WTC11 (cell line): ENCODE results near the gene CXCR5.

Source experiments
- ATF2 ChIP-seq: sonication (generic); formaldehyde crosslinking; IDR thresholded peaks from 2 replicates; pipeline ENCODE4 v1.8.1; 2022; ENCODE audit warnings: low read depth, missing genetic modification reagents, borderline replicate concordance
- CREB1 ChIP-seq: sonication (generic); formaldehyde crosslinking; IDR thresholded peaks from 2 replicates; pipeline ENCODE4 v1.8.0; 2023; ENCODE audit warnings: mild to moderate bottlenecking, missing genetic modification reagents
- CTCF ChIP-seq: fragments of 200-600 bp; IDR thresholded peaks from 2 replicates; pipeline ENCODE4 v1.8.0; 2022; ENCODE audit warnings: antibody characterized with exemption
- JAZF1 ChIP-seq: fragments of 250-450 bp; sonication (Bioruptor Pico); IDR thresholded peaks from 2 replicates; pipeline ENCODE4 v1.9.0; 2021; ENCODE audit warnings: moderate library complexity, mild to moderate bottlenecking, inconsistent platforms
- SP1 ChIP-seq: sonication (generic); formaldehyde crosslinking; conservative IDR thresholded peaks from 2 replicates; pipeline ENCODE4 v1.8.1; 2022; ENCODE audit warnings: missing genetic modification reagents
- ZNF396 ChIP-seq: fragments of 250-450 bp; sonication (Bioruptor Pico); IDR thresholded peaks from 2 replicates; pipeline ENCODE4 v1.8.0; 2021; ENCODE audit warnings: mild to moderate bottlenecking, moderate library complexity, borderline replicate concordance
- ZSCAN18 ChIP-seq: fragments of 250-450 bp; sonication (Bioruptor Pico); IDR thresholded peaks from 2 replicates; pipeline ENCODE4 v2.1.2; 2022; ENCODE audit warnings: mild to moderate bottlenecking, moderate library complexity

- TF ChIP-seq CTCF: no peak
- TF ChIP-seq ATF2 (CRISPR knock-in tag): no peak
- no peak for TF ChIP-seq ZNF396 (CRISPR knock-in tag)
- TF ChIP-seq ZSCAN18 (CRISPR knock-in tag): no peak
- no peak for TF ChIP-seq SP1 (CRISPR knock-in tag)
- no peak for TF ChIP-seq JAZF1 (CRISPR knock-in tag)
- TF ChIP-seq CREB1 (CRISPR knock-in tag): no peak
Measured at GRCh38 chr11:118900535-118901384, 17.1 kb downstream of the CXCR5 start.
